ENCODE results near the gene ZFPM1.

Gene ZFPM1

GRCh38 chr16:88510091-88510994 is 57.3 kb downstream of the ZFPM1 start:
- ChIA-PET POLR2A (no interaction called here), CTCF (interaction anchor here (1.5 kb wide), 1 partner anchor 73 kb away, joined by 4 read pairs; no protein-coding TSS in a partner anchor)
- no peak for TF ChIP-seq CTCF (IDR thresholded peaks at IDR 0.05; ENCODE audit: control extremely low read depth, extremely low read depth, low read depth, missing control alignments)
- DNase-seq (ENCODE audit: extremely low spot score) = no peak

GRCh38 chr16:88511060-88511459 is 58.0 kb downstream of the ZFPM1 start:
- CTCF ChIA-PET = interaction anchor here (1.5 kb wide), 1 partner anchor 74 kb away, joined by 4 read pairs; no protein-coding TSS in a partner anchor
- no peak for DNase-seq (ENCODE audit: extremely low spot score)
- TF ChIP-seq CTCF (IDR thresholded peaks at IDR 0.05; ENCODE audit: control extremely low read depth, extremely low read depth, low read depth, missing control alignments) = no peak
- POLR2A ChIA-PET = no interaction called here

- no peak for TF ChIP-seq CTCF (IDR thresholded peaks at IDR 0.05; ENCODE audit: control extremely low read depth, extremely low read depth, low read depth, missing control alignments)
- CTCF ChIA-PET = no interaction called here
- POLR2A ChIA-PET = no interaction called here
- no peak for DNase-seq (ENCODE audit: extremely low spot score)
These were observed 58.8 kb downstream of the ZFPM1 start for GRCh38 chr16:88511906-88512305.

- DNase-seq (ENCODE audit: extremely low spot score) = no peak
- POLR2A ChIA-PET = no interaction called here
- no peak for TF ChIP-seq CTCF (IDR thresholded peaks at IDR 0.05; ENCODE audit: control extremely low read depth, extremely low read depth, low read depth, missing control alignments)
- CTCF ChIA-PET = no interaction called here
These were observed 59.9 kb downstream of the ZFPM1 start for GRCh38 chr16:88512728-88513696.

GRCh38 chr16:88514070-88514469 is 61.0 kb downstream of the ZFPM1 start:
- no peak for DNase-seq (ENCODE audit: extremely low spot score)
- POLR2A ChIA-PET = no interaction called here
- CTCF ChIA-PET = no interaction called here
- no peak for TF ChIP-seq CTCF (IDR thresholded peaks at IDR 0.05; ENCODE audit: control extremely low read depth, extremely low read depth, low read depth, missing control alignments)

GRCh38 chr16:88514526-88515232 is 61.6 kb downstream of the ZFPM1 start:
- CTCF ChIA-PET = no interaction called here
- POLR2A ChIA-PET = no interaction called here
- no peak for TF ChIP-seq CTCF (IDR thresholded peaks at IDR 0.05; ENCODE audit: control extremely low read depth, extremely low read depth, low read depth, missing control alignments)
- no peak for DNase-seq (ENCODE audit: extremely low spot score)
